Measurements from ENCODE around the gene SLCO1A2. TPM values are rescaled to one million over a fixed set of nuclear protein-coding genes. Genes with fewer than 3 reads are reported as not detected.

Gene SLCO1A2
- total RNA-seq, 1 donor from 2014 or later = 2.4 TPM

- TF ChIP-seq, protein P1, sequence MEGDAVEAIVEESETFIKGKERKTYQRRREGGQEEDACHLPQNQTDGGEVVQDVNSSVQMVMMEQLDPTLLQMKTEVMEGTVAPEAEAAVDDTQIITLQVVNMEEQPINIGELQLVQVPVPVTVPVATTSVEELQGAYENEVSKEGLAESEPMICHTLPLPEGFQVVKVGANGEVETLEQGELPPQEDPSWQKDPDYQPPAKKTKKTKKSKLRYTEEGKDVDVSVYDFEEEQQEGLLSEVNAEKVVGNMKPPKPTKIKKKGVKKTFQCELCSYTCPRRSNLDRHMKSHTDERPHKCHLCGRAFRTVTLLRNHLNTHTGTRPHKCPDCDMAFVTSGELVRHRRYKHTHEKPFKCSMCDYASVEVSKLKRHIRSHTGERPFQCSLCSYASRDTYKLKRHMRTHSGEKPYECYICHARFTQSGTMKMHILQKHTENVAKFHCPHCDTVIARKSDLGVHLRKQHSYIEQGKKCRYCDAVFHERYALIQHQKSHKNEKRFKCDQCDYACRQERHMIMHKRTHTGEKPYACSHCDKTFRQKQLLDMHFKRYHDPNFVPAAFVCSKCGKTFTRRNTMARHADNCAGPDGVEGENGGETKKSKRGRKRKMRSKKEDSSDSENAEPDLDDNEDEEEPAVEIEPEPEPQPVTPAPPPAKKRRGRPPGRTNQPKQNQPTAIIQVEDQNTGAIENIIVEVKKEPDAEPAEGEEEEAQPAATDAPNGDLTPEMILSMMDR (IDR thresholded peaks at IDR 0.05) = no peak
- Mint-ChIP-seq H3K4me1 (ENCODE audit: unreplicated experiment) (no peaks in the 10 kb centered on the region), H3K27ac (ENCODE audit: unreplicated experiment) (no peak overlapping the region), H3K27me3 (ENCODE audit: unreplicated experiment) (no peaks in the 10 kb centered on the region), H3K36me3 (ENCODE audit: unreplicated experiment) (no peaks in the 10 kb centered on the region), H3K9me3 (ENCODE audit: unreplicated experiment) (no peaks in the 10 kb centered on the region), H3K4me3 (ENCODE audit: unreplicated experiment) (no peak overlapping the region)
- no peak for DNase-seq (ENCODE audit: extremely low spot score, unreplicated experiment)
These were observed 42.6 kb downstream of the SLCO1A2 start for GRCh38 chr12:21292111-21292510.

GRCh38 chr12:21289698-21290097, 45.0 kb downstream of the SLCO1A2 start:
- H3K9me3 Mint-ChIP-seq (ENCODE audit: unreplicated experiment) = no peaks in the 10 kb centered on the region
- TF ChIP-seq, protein P1 (IDR thresholded peaks at IDR 0.05) = no peak
- H3K27me3 Mint-ChIP-seq (ENCODE audit: unreplicated experiment) = no peaks in the 10 kb centered on the region
- H3K27ac Mint-ChIP-seq (ENCODE audit: unreplicated experiment) = no peak overlapping the region
- H3K4me3 Mint-ChIP-seq (ENCODE audit: unreplicated experiment) = no peak overlapping the region
- no peaks in the 10 kb centered on the region for H3K4me1 Mint-ChIP-seq (ENCODE audit: unreplicated experiment)
- DNase-seq (ENCODE audit: extremely low spot score, unreplicated experiment) = no peak
- no peaks in the 10 kb centered on the region for H3K36me3 Mint-ChIP-seq (ENCODE audit: unreplicated experiment)

- TF ChIP-seq, protein P1 (IDR thresholded peaks at IDR 0.05) = no peak
- no peaks in the 10 kb centered on the region for H3K27me3 Mint-ChIP-seq (ENCODE audit: unreplicated experiment)
- DNase-seq (ENCODE audit: extremely low spot score, unreplicated experiment) = no peak
- H3K36me3 Mint-ChIP-seq (ENCODE audit: unreplicated experiment) = no peaks in the 10 kb centered on the region
- no peak overlapping the region for H3K27ac Mint-ChIP-seq (ENCODE audit: unreplicated experiment)
- no peak overlapping the region for H3K4me3 Mint-ChIP-seq (ENCODE audit: unreplicated experiment)
- no peaks in the 10 kb centered on the region for H3K4me1 Mint-ChIP-seq (ENCODE audit: unreplicated experiment)
- no peaks in the 10 kb centered on the region for H3K9me3 Mint-ChIP-seq (ENCODE audit: unreplicated experiment)
These were observed 57.9 kb downstream of the SLCO1A2 start for GRCh38 chr12:21276826-21277225.

DNA sequence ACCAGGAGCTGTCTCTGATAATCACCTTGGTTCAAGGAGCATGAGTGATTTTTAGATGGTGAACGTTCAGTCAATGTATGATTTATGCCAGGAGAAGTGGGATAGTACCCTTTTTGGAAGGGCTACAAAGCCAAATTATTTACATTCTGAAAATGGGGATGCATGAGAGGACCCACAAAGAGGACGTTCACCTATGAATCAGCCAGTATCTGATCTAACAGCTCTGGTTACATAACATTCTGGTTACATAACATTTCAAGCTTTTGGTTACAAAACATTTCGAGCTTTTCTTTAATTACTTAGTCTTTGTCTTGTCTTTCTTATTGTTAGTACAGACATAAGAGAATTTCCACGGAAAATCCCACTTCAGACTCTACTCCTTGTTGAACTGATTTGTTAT, 68.8 kb downstream of the SLCO1A2 start:
- no peaks in the 10 kb centered on the region for H3K36me3 Mint-ChIP-seq (ENCODE audit: unreplicated experiment)
- H3K27me3 Mint-ChIP-seq (ENCODE audit: unreplicated experiment) = no peaks in the 10 kb centered on the region
- H3K4me3 Mint-ChIP-seq (ENCODE audit: unreplicated experiment) = no peak overlapping the region

DNA sequence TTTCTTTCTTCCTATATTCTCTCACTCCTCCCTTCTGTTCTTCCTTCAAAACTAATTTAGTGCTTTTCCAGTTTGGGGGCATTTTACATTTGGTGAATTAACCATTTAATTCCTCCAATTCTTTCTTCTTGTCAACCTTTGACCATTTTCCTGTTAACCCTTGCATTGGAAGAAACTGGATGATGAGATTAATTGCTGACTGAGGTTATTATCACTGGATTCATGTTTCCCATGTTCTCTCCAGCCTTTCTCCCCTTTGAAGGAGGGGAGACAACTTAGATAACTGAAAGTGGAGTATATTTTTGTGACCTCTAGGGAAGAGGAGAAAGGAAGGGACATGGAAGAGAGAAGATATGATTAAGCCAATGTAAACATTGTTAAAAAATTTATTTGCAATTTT, 70.5 kb downstream of the SLCO1A2 start:
- H3K4me1 Mint-ChIP-seq (ENCODE audit: unreplicated experiment) = no peaks in the 10 kb centered on the region
- TF ChIP-seq, protein P1 (IDR thresholded peaks at IDR 0.05) = no peak
- H3K9me3 Mint-ChIP-seq (ENCODE audit: unreplicated experiment) = peaks cover 25% of the 10 kb centered on the region
- H3K27me3 Mint-ChIP-seq (ENCODE audit: unreplicated experiment) = no peaks in the 10 kb centered on the region
- H3K4me3 Mint-ChIP-seq (ENCODE audit: unreplicated experiment) = no peak overlapping the region
- no peak overlapping the region for H3K27ac Mint-ChIP-seq (ENCODE audit: unreplicated experiment)
- H3K36me3 Mint-ChIP-seq (ENCODE audit: unreplicated experiment) = peaks cover 3% of the 10 kb centered on the region
- DNase-seq (ENCODE audit: extremely low spot score, unreplicated experiment) = no peak

More for the DNA sequence above, 68.8 kb downstream of the SLCO1A2 start:
- Mint-ChIP-seq H3K9me3 (ENCODE audit: unreplicated experiment) (peaks cover 13% of the 10 kb centered on the region), H3K4me1 (ENCODE audit: unreplicated experiment) (peaks cover 1% of the 10 kb centered on the region), H3K27ac (ENCODE audit: unreplicated experiment) (no peak overlapping the region)
- no peak for DNase-seq (ENCODE audit: extremely low spot score, unreplicated experiment)
- TF ChIP-seq, protein P1 (IDR thresholded peaks at IDR 0.05) = no peak
